NCI-H82 (cell line): ENCODE results near the gene TEX19.

Experiments used
- DNase-seq: peaks from one replicate; lab custom pipeline; 2025; lab: John Stamatoyannopoulos, UW

TEX19 gene

DNA sequence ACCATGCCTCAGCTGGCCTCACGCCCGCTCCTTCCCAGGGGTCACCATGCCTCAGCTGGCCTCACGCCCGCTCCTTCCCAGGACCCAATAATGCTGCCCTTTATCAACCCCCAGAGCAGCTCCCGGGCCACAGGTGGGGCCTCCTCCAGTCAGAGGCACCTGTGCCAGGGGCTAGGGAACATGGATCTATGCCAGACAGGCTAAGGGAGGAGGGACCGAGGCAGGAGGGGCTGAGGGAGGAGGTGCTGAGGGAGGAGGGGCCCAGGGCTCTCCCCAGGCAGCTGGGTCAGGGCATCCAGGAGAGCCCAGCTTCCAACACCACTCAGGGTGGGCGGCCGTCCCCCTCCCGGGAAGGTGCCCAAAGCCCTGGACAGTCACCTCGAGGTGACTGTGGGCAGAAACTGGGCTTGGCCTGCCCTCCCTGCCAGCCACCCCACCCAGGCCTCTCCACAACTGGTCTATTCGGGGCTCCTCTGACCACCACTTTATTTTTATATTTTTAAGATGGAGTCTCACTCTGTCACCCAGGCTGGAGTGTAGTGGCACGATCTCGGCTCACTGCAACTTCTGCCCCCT is 31.9 kb downstream of the TEX19 start:
- DNase-seq = no peak

GRCh38 chr17:82391496-82392066 is 32.5 kb downstream of the TEX19 start:
- no peak for DNase-seq

GRCh38 chr17:82392209-82392920 is 33.3 kb downstream of the TEX19 start:
- DNase-seq = no peak

GRCh38 chr17:82392941-82393340 is 33.9 kb downstream of the TEX19 start:
- no peak for DNase-seq

GRCh38 chr17:82394278-82394677 is 35.2 kb downstream of the TEX19 start:
- no peak for DNase-seq

GRCh38 chr17:82396601-82397435 is 37.8 kb downstream of the TEX19 start:
- no peak for DNase-seq

GRCh38 chr17:82397449-82398335 is 38.6 kb downstream of the TEX19 start:
- no peak for DNase-seq

GRCh38 chr17:82399041-82399441 is 40.0 kb downstream of the TEX19 start:
- peak; percentile 65 for DNase-seq

DNA sequence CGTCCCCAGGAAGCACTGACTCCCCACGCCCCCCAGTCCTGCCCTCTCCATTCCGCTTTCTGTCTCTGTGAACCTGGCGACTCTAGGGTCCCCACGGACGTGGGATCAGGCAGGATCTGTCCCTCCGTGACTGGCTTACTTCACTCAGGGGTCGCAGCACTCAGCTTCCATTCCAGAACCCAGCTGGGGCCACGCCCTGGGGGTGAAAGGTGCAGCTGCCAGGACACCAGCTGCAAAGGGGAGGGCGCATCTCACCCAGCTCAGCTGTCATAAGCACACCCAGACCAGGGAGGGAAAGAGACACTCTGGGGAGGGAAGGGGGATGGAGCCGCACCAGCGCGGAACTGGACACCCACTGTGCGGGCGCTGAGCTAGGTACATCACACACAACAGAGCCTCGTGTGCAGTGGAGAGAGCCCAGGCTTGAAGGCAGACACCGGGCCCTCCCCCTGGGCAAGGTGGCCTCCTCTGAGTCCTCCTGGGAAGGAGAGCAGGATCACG is 40.6 kb downstream of the TEX19 start:
- DNase-seq = peak; percentile 84

- peak; percentile 72 for DNase-seq
Measured at GRCh38 chr17:82400206-82400605, 41.2 kb downstream of the TEX19 start.

GRCh38 chr17:82400830-82401229 is 41.8 kb downstream of the TEX19 start:
- DNase-seq = no peak

GRCh38 chr17:82402865-82403264 is 43.8 kb downstream of the TEX19 start:
- no peak for DNase-seq

GRCh38 chr17:82403662-82404660 is 44.9 kb downstream of the TEX19 start:
- DNase-seq = no peak

DNA sequence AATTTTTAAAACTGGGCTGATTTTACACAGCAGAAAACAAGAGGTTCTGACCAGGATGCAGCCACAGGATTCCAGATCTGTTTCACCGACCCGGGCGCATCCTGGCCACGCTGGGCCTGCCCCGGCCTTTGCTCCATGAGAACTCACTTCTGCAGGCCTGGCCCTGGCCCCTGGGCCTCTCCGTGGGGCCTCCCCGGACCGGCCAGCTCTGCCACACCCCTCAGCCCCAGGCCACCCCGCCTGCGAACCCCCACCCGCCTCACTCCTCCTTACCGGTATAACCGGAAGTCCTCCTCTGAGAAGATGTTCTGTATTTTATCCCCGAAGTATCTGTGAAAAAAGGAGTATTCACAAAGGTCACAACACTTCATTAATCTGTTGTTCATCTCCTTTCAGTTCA is 46.0 kb downstream of the TEX19 start:
- DNase-seq = no peak

DNA sequence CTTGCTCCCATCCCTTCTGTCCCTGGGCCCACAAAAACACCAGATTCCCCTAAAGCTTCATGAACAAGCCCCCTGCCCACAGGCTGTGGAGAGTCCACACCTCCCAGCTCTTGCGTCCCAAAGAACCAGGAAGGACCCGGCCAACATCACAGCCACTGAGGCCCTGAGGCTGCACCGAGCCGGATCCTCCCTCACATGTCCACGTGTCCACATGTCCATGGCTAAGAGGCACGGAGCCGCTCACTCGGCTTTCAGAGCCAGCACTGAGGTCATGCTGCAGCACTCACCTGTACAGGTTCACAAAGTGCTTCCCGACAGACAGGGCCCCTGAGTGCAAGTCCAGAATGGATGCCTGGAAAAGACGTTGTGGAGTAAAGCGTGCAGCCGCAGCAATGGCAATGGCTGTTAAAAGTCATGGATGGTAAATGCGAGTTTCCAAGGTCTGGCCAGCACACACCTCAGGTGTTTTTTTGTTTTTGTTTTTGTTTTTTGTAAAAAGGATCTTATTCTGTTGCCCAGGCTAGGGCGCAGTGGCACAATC is 47.2 kb downstream of the TEX19 start:
- DNase-seq = no peak

DNA sequence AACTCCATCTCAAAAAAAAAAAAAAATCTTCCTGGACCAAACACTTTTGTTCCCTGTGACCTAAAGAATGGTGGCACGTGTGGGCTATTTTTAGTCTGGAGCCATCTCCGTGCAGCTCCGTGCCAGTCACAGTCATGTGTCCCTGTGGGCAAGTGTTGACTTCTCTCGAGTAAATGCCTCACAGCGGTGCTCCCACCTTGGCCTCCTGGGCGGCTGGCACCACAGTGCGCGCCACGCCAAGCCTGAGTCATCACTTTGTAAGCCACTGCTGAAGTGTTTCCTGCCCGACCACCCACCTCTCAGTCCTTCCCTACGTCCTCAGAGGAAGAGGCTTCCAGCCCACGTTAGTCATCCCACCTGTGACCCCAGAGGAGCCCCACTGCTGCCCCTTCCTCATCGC is 48.2 kb downstream of the TEX19 start:
- no peak for DNase-seq

- DNase-seq = peak; percentile 38
Measured at GRCh38 chr17:82408288-82408937, 49.4 kb downstream of the TEX19 start.

- no peak for DNase-seq
Measured at GRCh38 chr17:82408938-82409318, 49.9 kb downstream of the TEX19 start.

GRCh38 chr17:82410014-82410716 is 51.1 kb downstream of the TEX19 start:
- no peak for DNase-seq
